Hepatocyte (in vitro differentiated cells): ENCODE results near the gene FAM217A. TPM values are rescaled to one million over a fixed set of nuclear protein-coding genes. Genes with fewer than 3 reads are reported as not detected.

Experiments
- DNase-seq: peaks from one replicate; pipeline ENCODE4 v3.0.0-alpha.2; 2016; ENCODE audit warnings: low spot score
- H2AFZ ChIP-seq: fragments of 200-600 bp; sonication (generic); 2 replicates; pipeline ENCODE4 v1.6.0; 2016; ENCODE audit warnings: antibody characterized with exemption, mild to moderate bottlenecking
- H3K27ac ChIP-seq: fragments of 200-600 bp; sonication (generic); 2 replicates; pipeline ENCODE4 v1.5.1; 2016; ENCODE audit warnings: mild to moderate bottlenecking
- H3K27me3 ChIP-seq: fragments of 200-600 bp; sonication (generic); 2 replicates; pipeline ENCODE4 v1.6.1; 2016
- H3K36me3 ChIP-seq: fragments of 200-600 bp; sonication (generic); replicated peaks from 2 replicates; pipeline ENCODE4 v1.5.1; 2016; ENCODE audit warnings: low read depth; ENCODE audit not compliant: insufficient read depth
- H3K4me1 ChIP-seq: fragments of 200-600 bp; sonication (generic); 2 replicates; pipeline ENCODE4 v1.5.1; 2016; ENCODE audit warnings: mild to moderate bottlenecking, moderate library complexity; ENCODE audit not compliant: insufficient read depth
- H3K4me2 ChIP-seq: fragments of 200-600 bp; sonication (generic); 2 replicates; pipeline ENCODE4 v1.6.0; 2016
- H3K4me3 ChIP-seq: fragments of 200-600 bp; sonication (generic); 2 replicates; pipeline ENCODE4 v1.5.1; 2016; ENCODE audit warnings: mild to moderate bottlenecking
- H3K79me2 ChIP-seq: fragments of 200-600 bp; sonication (generic); 2 replicates; pipeline ENCODE4 v1.6.0; 2017; ENCODE audit warnings: mild to moderate bottlenecking
- H3K9me2 ChIP-seq: fragments of 200-600 bp; sonication (generic); replicated peaks from 2 replicates; pipeline ENCODE4 v1.6.0; 2017; ENCODE audit warnings: mild to moderate bottlenecking; ENCODE audit not compliant: insufficient read depth
- H3K9me3 ChIP-seq: fragments of 200-600 bp; sonication (generic); 2 replicates; pipeline ENCODE4 v1.5.1; 2016; ENCODE audit warnings: low read depth, mild to moderate bottlenecking
- H4K20me1 ChIP-seq: fragments of 200-600 bp; sonication (generic); 2 replicates; pipeline ENCODE4 v1.6.0; 2016; ENCODE audit warnings: mild to moderate bottlenecking; ENCODE audit not compliant: insufficient read depth, poor library complexity, severe bottlenecking
- CTCF ChIP-seq: fragments of 200-600 bp; sonication (generic); IDR thresholded peaks from 2 replicates; pipeline ENCODE4 v1.5.1; 2016; ENCODE audit warnings: antibody characterized with exemption, mild to moderate bottlenecking; ENCODE audit not compliant: poor library complexity
- EZH2 ChIP-seq: fragments of 200-600 bp; sonication (generic); IDR thresholded peaks from 2 replicates; pipeline ENCODE4 v1.6.1; 2016; ENCODE audit warnings: antibody characterized with exemption, mild to moderate bottlenecking, borderline replicate concordance
- EZH2phosphoT487 ChIP-seq: fragments of 200-600 bp; sonication (generic); IDR thresholded peaks from one replicate; pipeline ENCODE4 v1.6.1; 2018; ENCODE audit warnings: antibody characterized with exemption, mild to moderate bottlenecking, low read depth, moderate library complexity; ENCODE audit not compliant: unreplicated experiment, severe bottlenecking
- WGBS: methylation state at CpG from one replicate; pipeline ENCODE4 v1.1.6; 2016; ENCODE audit warnings: low lambda C conversion rate; ENCODE audit errors: missing lambda C conversion rate; 5-methylcytosine and 5-hydroxymethylcytosine counted together
- polyA plus RNA-seq: library from polyadenylated mRNA; unstranded; fragments of >200 nt; fragmentation: Nextera tagmentation; extraction: Ambion mirVana; gene quantifications from 2 replicates; pipeline ENCODE4 v1.2.1, GENCODE V29; 2016
- total RNA-seq: library from RNA; depleted of rRNA; stranded (reverse); fragments of >200 nt; gene quantifications from 2 replicates; pipeline ENCODE4 v1.2.3, GENCODE V29; 2014

FAM217A gene
- total and polyA plus RNA-seq, 2 experiments from 2014 or later: not detected

GRCh38 chr6:4057036-4057435, 21.9 kb downstream of the FAM217A start:
- 97% methylated on average over 2 of the region's 2 CpGs for WGBS
- Histone ChIP-seq H4K20me1 (no peaks in the 10 kb centered on the region), H3K9me3 (no peaks in the 10 kb centered on the region), H3K9me2 (no peaks in the 10 kb centered on the region), H3K27me3 (no peaks in the 10 kb centered on the region), H3K4me2 (no peak overlapping the region), H3K27ac (no peak overlapping the region), H2AFZ (no peak overlapping the region), H3K36me3 (peaks cover 6% of the 10 kb centered on the region), H3K79me2 (peaks cover 2% of the 10 kb centered on the region), H3K4me3 (no peak overlapping the region), H3K4me1 (peaks cover 4% of the 10 kb centered on the region)
- TF ChIP-seq EZH2phosphoT487 (no peak), EZH2 (no peak), CTCF (no peak)
- DNase-seq: no peak

GRCh38 chr6:4055420-4056041, 23.4 kb downstream of the FAM217A start:
- Histone ChIP-seq H2AFZ (no peak overlapping the region), H3K4me2 (no peak overlapping the region), H3K27me3 (no peaks in the 10 kb centered on the region), H3K9me3 (no peaks in the 10 kb centered on the region), H3K79me2 (peaks cover 2% of the 10 kb centered on the region), H3K4me3 (no peak overlapping the region), H3K27ac (peak overlapping the region; percentile 25), H4K20me1 (no peaks in the 10 kb centered on the region), H3K36me3 (no peaks in the 10 kb centered on the region), H3K4me1 (peaks cover 4% of the 10 kb centered on the region), H3K9me2 (no peaks in the 10 kb centered on the region)
- no peak for TF ChIP-seq EZH2phosphoT487
- TF ChIP-seq CTCF: peak; percentile 69
- DNase-seq: peak; percentile 74
- 69% methylated on average over 2 of the region's 2 CpGs for WGBS

- Histone ChIP-seq H3K27ac (no peak overlapping the region), H3K4me3 (no peak overlapping the region), H3K4me1 (no peaks in the 10 kb centered on the region), H3K9me2 (no peaks in the 10 kb centered on the region), H4K20me1 (peaks cover 14% of the 10 kb centered on the region), H3K36me3 (peaks cover under 1% of the 10 kb centered on the region), H3K79me2 (peaks cover 15% of the 10 kb centered on the region), H3K4me2 (no peak overlapping the region), H3K27me3 (no peaks in the 10 kb centered on the region), H3K9me3 (no peaks in the 10 kb centered on the region), H2AFZ (no peak overlapping the region)
- 95% methylated on average over 6 of the region's 6 CpGs for WGBS
- TF ChIP-seq CTCF: no peak
- TF ChIP-seq EZH2: no peak
- TF ChIP-seq EZH2phosphoT487: no peak
- no peak for DNase-seq
Observed at GRCh38 chr6:4049246-4049645, 29.7 kb downstream of the FAM217A start.
